K562 (cell line): ENCODE measurements around the gene RGS4. TPM values are rescaled to one million over a fixed set of nuclear protein-coding genes. Genes with fewer than 3 reads are reported as not detected.

Experiments
- ATAC-seq: fragments of 200-7000 bp; cut with Tn5 transposase; 3 replicates; pipeline ENCODE4 v1.9.1; 2020; ENCODE audit warnings: moderate library complexity
- BruUV-seq: library from RNA; stranded (reverse); fragments of 400-500 nt; replicated peaks from 2 replicates; lab custom pipeline; 2021; lab: Mats Ljungman, UMichigan
- CTCF ChIA-PET: fragments of 300-600 bp; formaldehyde crosslinking; extraction: SDS; loops from one replicate; lab custom pipeline; 2021; ENCODE audit warnings: low intra/inter-chr PET ratio; lab: Yijun Ruan, JAX
- POLR2A ChIA-PET: fragments of 300-600, 350-650 bp; sonication (Branson Sonifier 250); formaldehyde crosslinking; extraction: SDS; loops from one replicate; lab custom pipeline; 2021; ENCODE audit warnings: antibody characterized with exemption, inconsistent platforms; lab: Yijun Ruan, JAX
- DNase-seq, 4 experiments: peaks; one replicate each; pipeline versions ENCODE4 v3.0.0 to v3.0.0-alpha.2; 2011 to 2018; ENCODE audit warnings: low spot score in 3 of 4, mixed read lengths in 3 of 4; ENCODE audit errors: extremely low read depth in 1 of 4
- FAIRE-seq: peaks from 2 replicates; lab custom pipeline; 2011; peaks lifted over from hg19 to GRCh38; lab: Jason Lieb, UNC
- H2AFZ ChIP-seq: 2 replicates; pipeline ENCODE4 v1.6.0; 2011; ENCODE audit warnings: low read depth, low read length, control low read depth, inconsistent platforms
- H3K27ac ChIP-seq: fragments of 200-600 bp; 3 replicates; pipeline ENCODE4 v1.8.0; 2011; ENCODE audit warnings: low read depth, mild to moderate bottlenecking, control low read depth, inconsistent platforms, low read length, moderate library complexity, mixed read lengths; ENCODE audit errors: extremely low read depth
- H3K27me3 ChIP-seq, 2 experiments: fragments of 300-600 bp in 1 of 2; 2 replicates in 1 of 2; 3 replicates in 1 of 2; pipeline versions ENCODE4 v1.6.0 to v1.8.0; 2011; ENCODE audit warnings: inconsistent platforms in 2 of 2, low read length in 2 of 2, mild to moderate bottlenecking in 1 of 2, mixed read lengths in 1 of 2, moderate library complexity in 1 of 2; ENCODE audit not compliant: control insufficient read depth in 2 of 2, insufficient read depth in 2 of 2
- H3K36me3 ChIP-seq: fragments of 300-600 bp; 3 replicates; pipeline ENCODE4 v1.8.0; 2011; ENCODE audit warnings: mild to moderate bottlenecking, low read length, inconsistent platforms; ENCODE audit not compliant: control insufficient read depth, insufficient read depth
- H3K4me1 ChIP-seq, 2 experiments: fragments of 200-600 bp in 1 of 2; replicated peaks in 1 of 2; 2 replicates in 1 of 2; 3 replicates in 1 of 2; pipeline versions ENCODE4 v1.5.1 to v1.8.0; 2011; ENCODE audit warnings: inconsistent platforms in 2 of 2, low read length in 2 of 2, mild to moderate bottlenecking in 1 of 2, mixed read lengths in 1 of 2, moderate library complexity in 1 of 2; ENCODE audit not compliant: control insufficient read depth in 2 of 2, insufficient read depth in 2 of 2
- H3K4me2 ChIP-seq: 2 replicates; pipeline ENCODE4 v1.6.1; 2011; ENCODE audit warnings: low read length, control low read depth, inconsistent platforms, mixed read lengths; ENCODE audit not compliant: insufficient read depth
- H3K4me3 ChIP-seq: fragments of 200-600 bp; sonication (generic), shearing (Covaris generic); 2 replicates; pipeline ENCODE4 v1.5.1; 2016; ENCODE audit warnings: control low read depth, inconsistent platforms
- H3K79me2 ChIP-seq: fragments of 200-600 bp; 3 replicates; pipeline ENCODE4 v1.8.0; 2011; ENCODE audit warnings: low read length, inconsistent platforms; ENCODE audit not compliant: control insufficient read depth, insufficient read depth
- H3K9ac ChIP-seq, 2 experiments: 2 replicates each; pipeline versions ENCODE4 v1.6.0 to v1.6.1; 2011; ENCODE audit warnings: low read depth in 2 of 2, low read length in 2 of 2, control low read depth in 1 of 2, inconsistent platforms in 1 of 2, mild to moderate bottlenecking in 1 of 2, mixed read lengths in 1 of 2; ENCODE audit not compliant: insufficient read depth in 1 of 2
- H3K9me1 ChIP-seq: one replicate; pipeline ENCODE4 v1.6.0; 2011; ENCODE audit warnings: inconsistent platforms, mild to moderate bottlenecking, low read length, moderate library complexity; ENCODE audit not compliant: control insufficient read depth, insufficient read depth
- H3K9me3 ChIP-seq: replicated peaks from 2 replicates; pipeline ENCODE4 v1.5.1; 2011; ENCODE audit warnings: low read depth, low read length, inconsistent platforms; ENCODE audit not compliant: control insufficient read depth, insufficient read depth
- H4K20me1 ChIP-seq: replicated peaks from 2 replicates; pipeline ENCODE4 v1.6.1; 2011; ENCODE audit warnings: low read length, inconsistent platforms, mixed read lengths; ENCODE audit not compliant: control insufficient read depth, insufficient read depth
- CREB3L1 ChIP-seq: fragments of 450-650 bp; IDR thresholded peaks from 2 replicates; pipeline ENCODE4 v1.6.1; 2014; ENCODE audit warnings: low read depth, mild to moderate bottlenecking, moderate library complexity, borderline replicate concordance
- CREM ChIP-seq: IDR thresholded peaks from 2 replicates; pipeline ENCODE4 v1.6.1; 2014; ENCODE audit warnings: antibody characterized with exemption, low read depth
- CTBP1 ChIP-seq: fragments of 450-650 bp; IDR thresholded peaks from 2 replicates; pipeline ENCODE4 v1.6.1; 2016; ENCODE audit warnings: borderline replicate concordance
- LEF1 ChIP-seq: fragments of 450-650 bp; IDR thresholded peaks from 2 replicates; pipeline ENCODE4 v1.6.1; 2016; ENCODE audit warnings: mild to moderate bottlenecking
- TAF7 ChIP-seq: fragments of 450-650 bp; IDR thresholded peaks from 2 replicates; pipeline ENCODE4 v1.6.1; 2016; ENCODE audit warnings: missing genetic modification characterization, missing compliant biosample characterization
- ZBTB12 ChIP-seq: fragments of 250-450 bp; sonication (Bioruptor Pico); IDR thresholded peaks from 2 replicates; pipeline ENCODE4 v1.4.0; 2020
- ZFP91 ChIP-seq: sonication (generic); formaldehyde crosslinking; IDR thresholded peaks from 2 replicates; pipeline ENCODE4 v1.8.0; 2022; ENCODE audit warnings: mild to moderate bottlenecking, missing genetic modification reagents
- ZNF143 ChIP-seq: sonication (generic); formaldehyde crosslinking; IDR thresholded peaks from 2 replicates; pipeline ENCODE4 v1.9.0; 2022; ENCODE audit warnings: mild to moderate bottlenecking, missing genetic modification reagents
- ZNF407 ChIP-seq: fragments of 450-650 bp; IDR thresholded peaks from 2 replicates; pipeline ENCODE4 v1.6.1; 2016; ENCODE audit warnings: low read depth
- WGBS: fragments of 100-300 bp; shearing (Covaris generic); methylation state at CpG from one replicate; pipeline ENCODE4 v1.1.6; 2016; ENCODE audit warnings: low coverage, mixed read lengths; ENCODE audit not compliant: insufficient coverage; ENCODE audit errors: missing lambda C conversion rate; 5-methylcytosine and 5-hydroxymethylcytosine counted together
- in situ Hi-C: fragments of 300-500 bp; cut with MboI; formaldehyde crosslinking; loops from 4 replicates; pipeline ENCODE4 v1.15.0; 2018; ENCODE audit warnings: inconsistent platforms, mixed read lengths
- intact Hi-C: fragments of 100-400 bp; cut with micrococcal nuclease; formaldehyde crosslinking; loops from 2 replicates; pipeline ENCODE4 v1.14.2; 2022
- polyA plus RNA-seq, 8 experiments: library from polyadenylated mRNA; depleted of rRNA in 4 of 8; stranded (reverse) in 5 of 8; unstranded in 3 of 8; fragments of >200 nt; fragmentation: Nextera tagmentation in 2 of 8; fragmentation: Illumina TruSeq in 1 of 8; extraction: Ambion mirVana in 2 of 8; extraction: Trizol in 1 of 8; gene quantifications; 2 replicates each; pipeline versions ENCODE4 v1.2.1 to v1.2.3, GENCODE V29; 2011 to 2014; ENCODE audit warnings: inconsistent platforms in 1 of 8, missing spikeins in 1 of 8
- total RNA-seq, 7 experiments: library from RNA; depleted of rRNA in 6 of 7; stranded (reverse); fragments of >200 nt in 6 of 7; fragmentation: Illumina TruSeq in 2 of 7; extraction: Trizol in 2 of 7; gene quantifications; 2 replicates each; pipeline versions ENCODE4 v1.2.1 to v1.2.3, GENCODE V29; 2011 to 2021; ENCODE audit warnings: low replicate concordance in 1 of 7
- TF ChIP-seq, protein P1 (sequence below): IDR thresholded peaks from 2 replicates; pipeline ENCODE4 v1.6.1; 2011; ENCODE audit not compliant: insufficient read length; ENCODE audit errors: extremely low read depth

Gene RGS4
- total and polyA plus RNA-seq, 9 of the 15 experiments (the other 6 are each of a cell fraction or from before 2014, with no cell fraction given), result not detected

- Histone ChIP-seq H3K27ac (no peak overlapping the region), H3K79me2 (no peaks in the 10 kb centered on the region), H4K20me1 (no peaks in the 10 kb centered on the region), H3K36me3 (no peaks in the 10 kb centered on the region), H3K4me2 (no peak overlapping the region), H3K27me3 (no peaks in the 10 kb centered on the region), H3K9me1 (no peaks in the 10 kb centered on the region), H3K9me3 (no peaks in the 10 kb centered on the region), H2AFZ (no peak overlapping the region), H3K4me3 (no peak overlapping the region), H3K4me1 (no peaks in the 10 kb centered on the region), H3K9ac (no peak overlapping the region)
- BruUV-seq, result no TSS peak
- ChIA-PET POLR2A (no interaction called here), CTCF (no interaction called here)
- FAIRE-seq (no peak), ATAC-seq (no peak), DNase-seq (no peak)
- WGBS, result 0% methylated on average over 1 of the region's 1 CpG
- intact Hi-C loops (no loop called here), in situ Hi-C loops (no loop called here)
- TF ChIP-seq ZBTB12, result no peak
- TF ChIP-seq ZFP91 (CRISPR knock-in tag), result no peak
- no peak for TF ChIP-seq TAF7 (tag)
- no peak for TF ChIP-seq ZNF143 (CRISPR knock-in tag)
- TF ChIP-seq, protein P1, sequence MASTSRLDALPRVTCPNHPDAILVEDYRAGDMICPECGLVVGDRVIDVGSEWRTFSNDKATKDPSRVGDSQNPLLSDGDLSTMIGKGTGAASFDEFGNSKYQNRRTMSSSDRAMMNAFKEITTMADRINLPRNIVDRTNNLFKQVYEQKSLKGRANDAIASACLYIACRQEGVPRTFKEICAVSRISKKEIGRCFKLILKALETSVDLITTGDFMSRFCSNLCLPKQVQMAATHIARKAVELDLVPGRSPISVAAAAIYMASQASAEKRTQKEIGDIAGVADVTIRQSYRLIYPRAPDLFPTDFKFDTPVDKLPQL, result no peak
- TF ChIP-seq CREB3L1, result no peak
- TF ChIP-seq CREM, result no peak
- no peak for TF ChIP-seq CTBP1
- no peak for TF ChIP-seq ZNF407
- no peak for TF ChIP-seq LEF1
These were observed 15.2 kb downstream of the RGS4 start for GRCh38 chr1:163084330-163084729.
